NCI-H345 treated with DMSO at 0.1 percent for 48 hours (cell line): ENCODE measurements around the gene EFHB.
"Not testable (repeated sequence)": the region's sequence is repeated elsewhere in the genome, so short reads cannot be mapped to it uniquely, and the experiment has no call there.

Experiments
- DNase-seq: peaks from one replicate; lab custom pipeline; 2025; ENCODE audit not compliant: unreplicated experiment; lab: John Stamatoyannopoulos, UW

EFHB gene

DNA sequence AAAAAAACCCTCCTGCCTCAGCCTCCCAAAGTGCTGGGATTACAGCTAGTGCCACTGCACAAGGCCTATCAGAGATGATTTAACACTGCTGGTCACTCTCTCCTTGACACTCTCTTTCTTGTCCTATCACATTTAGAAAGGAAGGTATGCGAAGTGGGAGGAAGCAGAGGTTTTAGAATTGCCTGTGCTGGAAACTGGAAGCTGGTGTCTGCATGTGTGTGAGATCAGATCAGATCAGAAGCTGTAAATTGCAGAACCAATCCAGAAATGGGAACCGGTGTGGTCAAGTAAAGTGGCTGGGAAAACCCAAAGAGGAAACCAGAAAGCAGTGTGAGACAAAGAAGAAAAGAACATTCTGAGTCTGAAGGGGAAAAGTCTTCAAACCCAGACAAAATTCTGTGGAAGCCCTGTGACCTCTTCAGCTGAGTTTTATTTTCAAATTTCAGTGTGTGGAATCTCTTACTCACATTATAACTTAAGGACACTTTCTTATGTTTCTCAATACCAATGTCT, 2.8 kb downstream of the EFHB start:
- DNase-seq = no peak

- DNase-seq = no peak
Measured at GRCh38 chr3:19920401-19921080, 13.5 kb downstream of the EFHB start.

DNA sequence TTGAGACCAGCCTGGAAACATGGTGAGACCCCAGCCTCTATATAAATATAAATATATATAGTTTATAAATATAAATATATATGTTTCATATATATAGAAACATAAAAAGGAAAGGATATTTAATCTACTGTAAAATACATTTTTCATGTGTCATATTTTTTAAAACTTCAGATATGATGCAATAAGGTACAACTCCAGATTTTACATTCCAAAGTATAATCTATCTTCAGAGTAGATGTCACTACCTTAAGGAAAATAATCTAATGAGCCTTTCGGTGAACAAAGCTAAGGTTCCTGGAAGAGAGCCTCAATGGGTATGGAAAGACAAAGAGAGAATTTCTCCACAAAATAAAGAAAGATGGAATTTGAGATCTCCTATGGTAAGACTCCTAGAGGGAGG, 16.9 kb downstream of the EFHB start:
- no peak for DNase-seq

- DNase-seq = no peak
Measured at GRCh38 chr3:19911452-19911851, 22.6 kb downstream of the EFHB start.

DNA sequence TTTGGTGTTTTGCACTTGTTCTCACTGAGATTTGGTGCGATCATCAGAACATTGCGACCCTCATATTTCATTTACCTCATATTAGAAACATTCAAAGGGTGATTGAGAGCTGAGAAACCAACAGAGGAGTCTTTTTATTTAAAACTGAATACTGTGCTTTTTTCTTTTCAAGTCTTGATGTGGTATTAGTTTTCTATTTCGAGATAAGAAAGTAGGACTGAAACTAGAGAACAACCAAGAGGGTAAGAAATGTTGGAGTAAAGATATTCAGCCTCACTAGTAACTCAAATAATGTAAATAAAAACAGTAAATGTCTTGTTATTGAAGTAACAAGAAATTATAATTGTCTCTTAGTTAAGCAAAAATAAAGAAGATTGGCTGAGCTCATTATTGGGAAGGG, 26.5 kb downstream of the EFHB start:
- no peak for DNase-seq

- DNase-seq = no peak
Measured at GRCh38 chr3:19903649-19904048, 30.4 kb downstream of the EFHB start.

- no peak for DNase-seq
Measured at GRCh38 chr3:19901918-19902317, 32.1 kb downstream of the EFHB start.

- no peak for DNase-seq
Measured at GRCh38 chr3:19901337-19901736, 32.7 kb downstream of the EFHB start.

DNA sequence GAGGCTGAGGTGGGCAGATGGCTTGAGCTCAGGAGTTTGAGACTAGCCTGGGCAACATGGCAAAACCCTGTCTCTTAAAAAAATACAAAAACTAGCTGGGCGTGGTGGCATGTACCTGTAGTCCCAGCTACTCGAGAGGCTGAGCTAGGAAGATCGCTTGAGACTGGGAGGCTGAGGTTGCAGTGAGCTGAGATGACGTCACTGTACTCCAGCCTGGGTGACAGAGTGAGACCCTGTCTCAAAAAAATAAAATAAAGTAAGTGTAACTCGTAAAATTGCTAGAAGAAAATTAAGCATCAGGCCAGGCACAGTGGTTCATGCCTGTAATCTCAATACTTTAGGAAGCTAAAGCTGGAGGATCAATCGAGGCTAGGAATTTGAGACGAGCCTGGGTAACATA, 34.2 kb downstream of the EFHB start:
- not testable (repeated sequence) for DNase-seq

GRCh38 chr3:19899264-19899663, 34.8 kb downstream of the EFHB start:
- DNase-seq = no peak

GRCh38 chr3:19898721-19899120, 35.3 kb downstream of the EFHB start:
- DNase-seq = no peak

- no peak for DNase-seq
Measured at GRCh38 chr3:19891740-19892139, 42.3 kb downstream of the EFHB start.

DNA sequence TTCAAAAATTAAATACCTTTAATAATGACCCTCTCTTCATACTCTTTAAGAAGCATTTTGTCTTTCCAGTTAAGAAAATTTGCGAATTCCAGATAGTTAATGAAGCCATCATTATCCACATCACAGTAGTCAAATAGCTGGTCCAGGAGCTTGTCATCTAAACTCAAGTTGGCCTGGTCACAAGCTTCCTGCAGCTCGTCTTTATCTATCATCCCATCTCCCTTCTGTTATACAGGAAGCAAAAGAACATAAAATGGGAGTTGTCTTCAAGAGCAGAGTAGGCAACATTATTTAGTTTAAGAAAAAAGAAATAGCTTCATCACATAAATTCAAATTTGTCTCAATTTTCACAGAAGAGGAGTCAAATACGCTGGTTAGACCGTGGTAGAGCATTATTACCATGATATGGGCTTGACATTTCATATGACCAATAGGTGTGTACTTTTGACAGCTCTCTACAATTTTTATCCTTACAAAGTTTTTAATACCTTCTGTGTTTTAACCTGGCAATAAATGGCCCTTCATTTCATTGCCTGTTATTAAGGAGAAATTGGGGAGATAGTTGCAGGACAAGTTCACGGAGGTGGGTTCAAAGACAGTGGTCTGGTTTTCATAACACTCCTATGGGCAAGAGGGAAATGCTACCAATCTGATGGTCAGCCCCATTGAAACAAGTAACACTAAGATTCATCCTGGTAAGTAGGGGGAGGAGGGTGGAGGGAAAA, 45.4 kb downstream of the EFHB start:
- DNase-seq = no peak

- DNase-seq = not testable (repeated sequence)
Measured at GRCh38 chr3:19887122-19887521, 46.9 kb downstream of the EFHB start.

- DNase-seq = no peak
Measured at GRCh38 chr3:19886404-19886803, 47.6 kb downstream of the EFHB start.

- no peak for DNase-seq
Measured at GRCh38 chr3:19885468-19885867, 48.5 kb downstream of the EFHB start.

DNA sequence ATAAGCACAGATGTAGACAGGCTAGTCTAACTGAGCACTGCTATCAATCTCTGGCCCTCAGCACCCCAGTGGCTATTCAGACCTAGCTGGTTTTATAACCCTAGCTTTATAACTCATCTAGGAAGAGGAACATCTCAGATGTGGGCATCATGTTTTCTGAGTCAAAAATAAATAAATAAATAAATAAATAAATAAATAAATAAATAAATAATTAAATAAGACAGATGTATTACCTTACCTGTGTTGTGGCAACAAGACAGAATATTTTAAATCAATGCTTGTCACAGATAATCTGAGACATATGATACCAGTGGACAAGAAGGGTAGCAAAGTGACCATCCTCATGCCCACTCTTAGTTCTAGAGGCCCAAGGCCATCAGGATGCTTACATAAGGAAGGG, 52.2 kb downstream of the EFHB start:
- DNase-seq = no peak

DNA sequence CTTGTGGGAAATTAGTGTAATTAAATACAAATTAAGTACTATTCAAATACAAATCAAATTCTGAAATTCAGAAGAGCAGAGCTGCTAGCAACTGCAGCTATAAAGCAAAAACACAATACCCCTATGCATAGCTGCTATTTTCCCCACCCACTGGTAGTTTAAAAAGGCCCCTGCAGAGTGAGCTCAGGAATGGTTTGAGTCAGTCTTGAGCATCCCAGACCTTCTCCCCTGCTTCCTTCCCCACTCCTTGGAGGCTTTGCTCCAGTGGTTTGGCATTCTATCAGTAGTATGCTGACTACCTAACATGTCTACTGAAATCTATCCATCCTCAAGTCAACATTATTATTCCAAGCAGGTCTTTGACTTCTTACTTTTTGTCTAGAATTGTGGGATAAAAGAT, 53.0 kb downstream of the EFHB start:
- DNase-seq = no peak

DNA sequence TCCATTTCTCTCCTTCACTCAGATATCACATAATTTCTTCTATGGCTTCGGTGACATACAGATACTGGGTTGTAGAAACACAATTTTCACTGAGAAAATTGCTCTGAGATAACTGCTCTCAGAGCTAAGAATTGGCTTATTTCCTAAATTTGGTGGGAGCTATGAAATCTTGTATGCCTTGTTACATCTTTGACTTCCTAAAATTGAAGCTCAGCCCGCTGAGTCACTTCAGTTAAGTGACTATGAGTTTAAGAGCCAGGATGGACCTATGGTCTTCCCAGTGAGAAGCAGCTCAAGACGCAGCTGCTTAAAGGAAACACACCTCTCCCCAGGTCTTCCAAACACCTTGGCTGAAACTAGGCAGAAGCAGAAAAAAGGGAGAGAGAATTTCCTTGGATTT, 56.4 kb downstream of the EFHB start:
- DNase-seq = no peak

DNA sequence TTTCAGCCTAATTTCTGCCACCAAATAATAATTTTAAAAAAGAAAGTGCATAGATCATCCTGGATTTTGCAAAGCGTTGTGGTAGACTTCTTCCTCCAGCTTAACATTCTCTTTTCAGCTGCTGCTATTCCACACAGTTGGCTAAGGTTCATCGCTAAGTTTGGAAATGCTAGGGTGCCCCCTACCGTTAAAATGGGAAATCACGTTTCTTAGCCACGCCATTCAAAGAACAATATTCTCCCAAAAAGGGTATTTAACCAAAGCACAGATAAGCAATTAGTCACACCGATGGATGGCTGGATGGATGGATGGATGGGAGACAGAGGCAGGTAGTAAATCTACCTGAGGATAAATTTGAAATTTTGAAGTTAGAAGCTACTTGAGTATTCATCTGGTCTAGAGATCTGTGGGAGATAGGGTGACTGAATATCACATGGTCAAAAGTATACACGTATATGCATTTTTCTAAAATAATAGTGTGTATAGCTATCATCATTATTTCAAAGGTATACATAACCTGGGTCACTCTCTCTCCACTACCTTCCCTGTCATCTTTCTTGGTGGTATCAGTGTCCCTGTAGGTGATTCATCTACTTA, 67.2 kb downstream of the EFHB start:
- peak; percentile 34 for DNase-seq

GRCh38 chr3:19855318-19855717, 78.7 kb downstream of the EFHB start:
- DNase-seq = not testable (repeated sequence)

GRCh38 chr3:19846609-19847008, 87.4 kb downstream of the EFHB start:
- not testable (repeated sequence) for DNase-seq
